GM18951 (cell line): ENCODE data around the gene NFKB1.
"Not testable (repeated sequence)": the region's sequence is repeated elsewhere in the genome, so short reads cannot be mapped to it uniquely, and the experiment has no call there.

ENCODE experiments used
- POLR2A ChIP-seq: IDR thresholded peaks from 4 replicates; pipeline ENCODE4 v1.6.1; 2011; ENCODE audit warnings: mild to moderate bottlenecking; ENCODE audit not compliant: insufficient read length, insufficient read depth; ENCODE audit errors: extremely low read depth
- in situ Hi-C: fragments of 300-500 bp; cut with MboI; formaldehyde crosslinking; loops from one replicate; pipeline ENCODE4 v1.12.0; 2022; ENCODE audit warnings: low sequenced_read_pairs, mixed read lengths, inconsistent platforms; ENCODE audit not compliant: unreplicated experiment

NFKB1 gene

DNA sequence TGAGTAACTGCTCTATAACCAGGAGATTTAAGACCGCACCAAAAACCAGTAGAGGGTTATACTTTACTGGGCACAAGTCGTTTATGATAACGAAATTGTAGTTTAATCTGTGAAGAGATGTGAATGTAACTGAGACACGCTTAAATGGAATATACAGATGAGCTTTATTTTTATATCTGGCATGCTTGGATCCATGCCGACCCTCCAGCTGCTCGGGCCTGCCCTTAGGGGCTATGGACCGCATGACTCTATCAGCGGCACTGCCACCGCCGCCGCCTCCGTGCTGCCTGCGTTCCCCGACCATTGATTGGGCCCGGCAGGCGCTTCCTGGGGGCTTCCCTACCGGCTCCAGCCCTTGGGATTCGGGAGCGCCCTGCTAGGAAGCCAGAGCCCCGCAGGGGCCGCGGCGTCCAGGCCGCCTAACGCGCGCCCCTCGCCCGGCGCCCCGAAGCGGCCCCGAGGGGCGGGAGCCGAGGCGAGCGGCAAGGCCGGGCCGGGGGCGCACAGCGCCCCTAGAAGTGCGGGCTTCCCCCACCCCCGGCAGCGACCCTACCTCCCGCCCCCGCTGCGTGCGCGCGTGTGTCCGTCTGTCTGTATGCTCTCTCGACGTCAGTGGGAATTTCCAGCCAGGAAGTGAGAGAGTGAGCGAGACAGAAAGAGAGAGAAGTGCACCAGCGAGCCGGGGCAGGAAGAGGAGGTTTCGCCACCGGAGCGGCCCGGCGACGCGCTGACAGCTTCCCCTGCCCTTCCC lies at the start of gene NFKB1:
TSS of gene NFKB1 (plus strand) at position 664 of the 751 bp plus-strand sequence. CDS start 24,160 bp downstream, outside the sequence.
- in situ Hi-C loops = no loop called here
- peak; percentile 85 for TF ChIP-seq POLR2A

DNA sequence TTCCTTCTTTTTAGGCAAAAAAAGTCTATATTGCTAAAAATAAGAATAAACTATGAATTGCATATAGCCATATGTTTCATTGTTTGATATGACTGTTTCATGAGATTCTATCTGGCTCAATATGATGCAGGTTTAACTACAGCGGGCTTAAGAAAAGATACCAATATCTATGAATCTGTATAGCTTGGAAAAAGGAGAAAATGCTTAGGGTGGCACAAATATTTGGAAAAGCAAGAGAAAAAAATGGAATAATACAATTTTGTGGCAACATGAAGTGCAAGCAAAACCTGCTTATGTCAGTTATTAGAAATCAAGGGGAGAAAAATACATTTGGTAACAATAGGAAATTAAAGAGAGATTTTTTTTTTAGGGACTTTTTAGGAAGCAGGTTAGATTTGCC lies 48.3 kb upstream of the NFKB1 start:
- in situ Hi-C loops = no loop called here
- TF ChIP-seq POLR2A = no peak

DNA sequence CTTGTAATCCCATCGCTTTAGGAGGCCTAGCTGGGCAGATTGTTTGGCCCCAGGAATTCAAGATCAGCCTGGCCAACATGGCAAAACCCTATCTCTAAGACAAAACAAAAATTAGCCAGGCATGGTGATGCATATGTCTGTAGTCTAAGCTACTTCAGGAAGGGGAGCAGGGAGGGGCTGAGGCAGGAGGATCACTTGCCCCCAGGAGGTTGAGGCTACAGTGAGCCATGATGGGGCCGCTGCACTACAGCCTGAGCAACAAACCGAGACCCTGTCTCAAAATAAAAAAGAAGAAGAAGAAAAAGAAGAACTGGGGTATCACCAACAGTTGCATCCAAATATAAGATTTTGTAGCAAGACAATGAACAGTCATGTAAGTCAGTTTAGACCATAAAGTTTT lies 47.3 kb upstream of the NFKB1 start:
- TF ChIP-seq POLR2A = no peak
- in situ Hi-C loops = no loop called here

DNA sequence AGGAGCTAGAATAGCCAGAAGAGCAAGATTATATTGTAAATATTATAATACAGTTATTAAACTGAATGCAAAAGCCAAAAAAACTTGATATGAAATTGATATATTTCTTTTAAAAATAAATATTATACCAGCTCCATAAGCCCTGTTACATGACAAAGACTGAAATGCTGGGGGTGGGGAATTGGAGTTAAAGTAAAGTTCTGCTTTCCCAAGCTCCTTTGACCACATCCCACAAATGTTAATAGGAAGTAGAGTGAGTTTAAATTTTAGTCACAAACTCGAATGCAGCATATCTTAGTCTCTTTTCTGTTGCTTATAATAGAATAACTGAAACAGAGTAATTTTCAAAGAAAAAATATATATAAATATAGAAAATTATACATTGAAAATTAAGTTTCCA lies 46.9 kb upstream of the NFKB1 start:
- TF ChIP-seq POLR2A = no peak
- in situ Hi-C loops = no loop called here

DNA sequence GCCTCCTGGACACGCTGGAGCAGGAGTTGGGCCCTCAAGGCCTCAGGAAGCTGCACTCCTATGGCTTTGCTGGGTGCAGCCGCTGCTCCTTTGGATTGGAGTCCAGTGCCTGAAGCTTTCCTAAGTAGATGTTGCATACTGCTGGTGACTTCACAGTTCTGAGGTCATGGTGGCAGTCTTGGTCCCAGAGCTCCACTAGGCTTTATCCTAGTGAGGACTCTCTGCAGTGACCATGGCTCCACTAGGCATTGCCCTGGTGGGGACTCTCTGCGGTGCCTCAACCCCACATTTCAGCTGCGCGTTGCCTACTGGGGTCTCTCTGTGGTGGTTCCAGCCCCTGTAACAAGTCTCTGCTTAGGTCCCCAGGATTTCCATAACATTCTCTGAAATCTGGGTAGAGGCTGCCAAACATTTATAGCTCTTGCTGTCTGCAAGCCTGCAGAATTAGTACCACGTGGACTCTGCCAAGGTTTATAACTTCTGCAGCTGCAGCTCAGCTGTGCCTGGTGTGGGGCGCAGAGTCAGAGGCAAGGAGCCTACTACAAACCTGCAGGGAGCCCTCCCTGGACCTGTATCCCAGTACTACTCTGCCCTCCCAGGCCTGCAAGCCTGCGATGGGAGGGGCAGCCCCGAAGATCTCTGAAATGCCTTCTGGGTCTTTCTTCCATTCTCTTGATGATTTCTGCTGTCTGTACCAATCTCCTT lies 46.0 kb upstream of the NFKB1 start:
- no peak for TF ChIP-seq POLR2A

DNA sequence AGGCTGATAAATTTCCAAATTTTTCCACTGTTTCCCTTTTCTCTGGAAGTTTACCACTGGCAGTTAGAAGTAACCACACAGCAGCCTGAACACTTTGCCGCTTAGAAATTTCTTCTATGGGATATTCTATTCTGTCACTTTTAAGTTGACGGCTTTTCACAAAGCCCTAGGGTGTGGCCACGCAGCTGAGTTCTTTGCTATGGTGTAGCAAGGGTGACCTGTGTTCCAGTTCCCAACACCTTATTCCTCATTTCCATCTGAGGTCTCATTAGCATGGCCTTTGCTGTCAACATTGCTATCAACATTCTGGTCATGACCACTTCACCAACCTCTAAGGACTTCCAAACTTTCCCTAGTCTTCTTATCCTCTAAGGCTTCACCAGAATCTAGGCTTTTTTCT lies 45.4 kb upstream of the NFKB1 start:
- in situ Hi-C loops = no loop called here
- no peak for TF ChIP-seq POLR2A

More for the DNA sequence above, 46.0 kb upstream of the NFKB1 start:
- in situ Hi-C loops = no loop called here

DNA sequence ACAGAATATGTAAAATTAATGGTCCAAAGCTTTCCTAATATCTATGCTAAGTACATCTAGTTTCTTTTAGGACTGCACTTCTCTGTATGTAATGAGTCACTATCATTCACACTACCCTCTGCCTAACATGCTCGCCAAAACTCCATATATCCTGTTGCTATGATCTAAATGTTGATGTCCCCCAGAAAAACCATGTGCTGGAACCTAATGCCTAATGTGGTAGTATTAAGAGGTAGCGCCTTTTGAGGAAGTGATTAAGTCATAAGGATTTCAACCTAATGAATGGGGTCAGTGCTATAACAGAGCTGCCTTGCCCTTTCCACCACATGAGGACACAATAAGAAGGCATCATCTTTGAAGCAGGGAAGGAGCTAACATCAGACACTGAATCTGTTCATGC lies 34.9 kb upstream of the NFKB1 start:
- in situ Hi-C loops = no loop called here
- TF ChIP-seq POLR2A = no peak

GRCh38 chr4:102469806-102470205 lies 31.4 kb upstream of the NFKB1 start:
- in situ Hi-C loops = no loop called here
- no peak for TF ChIP-seq POLR2A

GRCh38 chr4:102472441-102473013 lies 28.6 kb upstream of the NFKB1 start:
- no peak for TF ChIP-seq POLR2A
- in situ Hi-C loops = no loop called here

GRCh38 chr4:102473476-102473875 lies 27.7 kb upstream of the NFKB1 start:
- TF ChIP-seq POLR2A = no peak
- in situ Hi-C loops = no loop called here

GRCh38 chr4:102474736-102475504 lies 26.2 kb upstream of the NFKB1 start:
- in situ Hi-C loops = no loop called here
- no peak for TF ChIP-seq POLR2A

GRCh38 chr4:102477657-102478056 lies 23.5 kb upstream of the NFKB1 start:
- no peak for TF ChIP-seq POLR2A
- in situ Hi-C loops = no loop called here

DNA sequence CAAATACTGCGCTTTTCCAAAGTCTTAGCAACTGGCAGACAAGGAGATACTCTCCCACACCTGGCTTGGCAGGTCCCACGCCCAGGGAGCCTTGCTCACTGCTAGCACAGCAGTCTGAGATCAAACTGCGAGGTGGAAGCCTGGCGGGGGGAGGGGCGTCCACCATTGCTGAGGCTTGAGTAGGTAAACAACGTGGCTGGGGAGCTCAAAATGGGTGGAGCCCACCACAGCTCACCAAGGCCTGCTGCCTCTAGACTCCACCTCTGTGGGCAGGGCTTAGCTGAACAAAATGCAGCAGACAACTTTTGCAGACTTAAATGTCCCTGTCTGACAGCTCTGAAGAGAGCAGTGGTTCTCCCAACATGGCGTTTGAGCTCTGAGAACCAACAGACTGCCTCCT lies 23.0 kb upstream of the NFKB1 start:
- in situ Hi-C loops = no loop called here

GRCh38 chr4:102479832-102480231 lies 21.3 kb upstream of the NFKB1 start:
- in situ Hi-C loops = not testable (repeated sequence)

More for the DNA sequence above, 23.0 kb upstream of the NFKB1 start:
- no peak for TF ChIP-seq POLR2A
